ENCODE results near the gene RALB. TPM values are rescaled to one million over a fixed set of nuclear protein-coding genes. Genes with fewer than 3 reads are reported as not detected.
"Not testable (repeated sequence)": the region's sequence is repeated elsewhere in the genome, so short reads cannot be mapped to it uniquely, and the experiment has no call there.

The RALB gene
- total RNA-seq, 1 donor from 2014 or later = 25.9 TPM

DNA sequence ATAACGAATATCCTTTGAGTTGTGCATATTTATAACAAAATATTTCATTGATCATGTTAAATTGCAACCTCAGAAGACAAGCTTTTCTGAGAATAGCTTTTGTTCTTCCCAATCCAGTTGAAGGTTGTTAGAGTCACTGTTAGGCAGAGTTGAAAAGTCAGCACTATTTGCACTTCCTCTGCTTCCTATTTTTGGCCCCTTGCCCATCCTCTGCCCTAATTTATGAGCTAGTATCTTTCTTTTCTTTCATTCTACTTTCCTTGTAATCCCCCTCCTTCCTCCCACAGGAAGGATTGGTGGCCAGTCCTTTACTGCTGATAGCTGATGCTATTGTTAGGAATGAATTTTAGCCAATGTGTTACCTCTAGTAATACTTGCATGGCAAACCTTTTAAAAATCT is 4.9 kb downstream of the RALB start:
- H3K4me1 Mint-ChIP-seq = peaks cover 35% of the 10 kb centered on the region
- TF ChIP-seq, protein P1, sequence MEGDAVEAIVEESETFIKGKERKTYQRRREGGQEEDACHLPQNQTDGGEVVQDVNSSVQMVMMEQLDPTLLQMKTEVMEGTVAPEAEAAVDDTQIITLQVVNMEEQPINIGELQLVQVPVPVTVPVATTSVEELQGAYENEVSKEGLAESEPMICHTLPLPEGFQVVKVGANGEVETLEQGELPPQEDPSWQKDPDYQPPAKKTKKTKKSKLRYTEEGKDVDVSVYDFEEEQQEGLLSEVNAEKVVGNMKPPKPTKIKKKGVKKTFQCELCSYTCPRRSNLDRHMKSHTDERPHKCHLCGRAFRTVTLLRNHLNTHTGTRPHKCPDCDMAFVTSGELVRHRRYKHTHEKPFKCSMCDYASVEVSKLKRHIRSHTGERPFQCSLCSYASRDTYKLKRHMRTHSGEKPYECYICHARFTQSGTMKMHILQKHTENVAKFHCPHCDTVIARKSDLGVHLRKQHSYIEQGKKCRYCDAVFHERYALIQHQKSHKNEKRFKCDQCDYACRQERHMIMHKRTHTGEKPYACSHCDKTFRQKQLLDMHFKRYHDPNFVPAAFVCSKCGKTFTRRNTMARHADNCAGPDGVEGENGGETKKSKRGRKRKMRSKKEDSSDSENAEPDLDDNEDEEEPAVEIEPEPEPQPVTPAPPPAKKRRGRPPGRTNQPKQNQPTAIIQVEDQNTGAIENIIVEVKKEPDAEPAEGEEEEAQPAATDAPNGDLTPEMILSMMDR (IDR thresholded peaks at IDR 0.05; ENCODE audit: unreplicated experiment) = no peak
- no peak overlapping the region for H3K4me3 Mint-ChIP-seq

DNA sequence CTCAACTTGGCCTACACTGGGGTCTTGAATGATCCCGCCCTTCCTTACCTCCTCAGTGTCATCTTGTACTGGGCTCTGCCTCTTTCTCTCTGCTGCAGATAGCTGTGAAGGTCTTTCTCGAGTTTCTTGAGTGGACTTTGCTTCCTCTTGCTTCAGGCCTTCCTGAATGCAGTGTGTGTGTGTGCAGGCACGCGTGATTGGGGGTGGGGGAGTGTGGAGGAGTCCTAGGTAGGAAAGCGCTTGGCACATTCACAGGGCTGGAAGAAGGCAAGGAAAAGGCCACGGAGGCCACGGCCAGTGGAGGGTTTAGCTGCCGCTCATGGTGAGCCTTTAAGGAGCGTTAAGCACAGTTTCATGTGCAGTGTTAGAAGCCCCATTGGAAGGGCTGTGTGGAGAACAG is 5.5 kb downstream of the RALB start:
- H3K4me1 Mint-ChIP-seq = peaks cover 35% of the 10 kb centered on the region
- H3K4me3 Mint-ChIP-seq = no peak overlapping the region
- no peaks in the 10 kb centered on the region for H3K27me3 Mint-ChIP-seq (ENCODE audit: low read depth)
- H3K36me3 Mint-ChIP-seq = peaks cover 11% of the 10 kb centered on the region
- H3K9me3 Mint-ChIP-seq = peaks cover 4% of the 10 kb centered on the region
- DNase-seq (ENCODE audit: low spot score in 2 of 2, unreplicated experiment in 2 of 2) = no peak
- TF ChIP-seq, protein P1 (IDR thresholded peaks at IDR 0.05; ENCODE audit: unreplicated experiment) = no peak
- peak overlapping the region; percentile 11 for H3K27ac Mint-ChIP-seq

More for the DNA sequence above, 4.9 kb downstream of the RALB start:
- peaks cover 4% of the 10 kb centered on the region for H3K9me3 Mint-ChIP-seq
- no peak overlapping the region for H3K27ac Mint-ChIP-seq
- H3K36me3 Mint-ChIP-seq = peaks cover 11% of the 10 kb centered on the region
- DNase-seq (ENCODE audit: low spot score in 2 of 2, unreplicated experiment in 2 of 2) = no peak
- H3K27me3 Mint-ChIP-seq (ENCODE audit: low read depth) = no peaks in the 10 kb centered on the region

DNA sequence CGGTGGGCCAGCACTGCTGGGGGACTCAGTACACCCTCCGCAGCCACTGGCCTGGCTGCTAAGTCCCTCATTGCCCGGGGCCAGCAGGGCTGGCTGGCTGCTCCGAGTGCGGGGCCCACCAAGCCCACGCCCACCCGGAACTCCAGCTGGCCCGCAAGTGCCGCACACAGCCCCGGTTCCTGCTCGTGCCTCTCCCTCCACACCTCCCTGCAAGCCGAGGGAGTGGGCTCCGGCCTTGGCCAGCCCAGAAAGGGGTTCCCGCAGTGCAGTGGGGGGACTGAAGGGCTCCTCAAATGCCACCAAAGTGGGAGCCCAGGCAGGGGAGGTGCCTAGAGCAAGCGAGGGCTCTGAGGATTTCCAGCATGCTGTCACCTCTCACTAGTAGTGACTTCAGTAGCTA is 7.3 kb downstream of the RALB start:
- Mint-ChIP-seq H3K36me3 (peaks cover 11% of the 10 kb centered on the region), H3K4me1 (peaks cover 22% of the 10 kb centered on the region)
- not testable (repeated sequence) for H3K27ac Mint-ChIP-seq; H3K4me3 Mint-ChIP-seq; DNase-seq (ENCODE audit: low spot score in 2 of 2, unreplicated experiment in 2 of 2); H3K9me3 Mint-ChIP-seq; H3K27me3 Mint-ChIP-seq (ENCODE audit: low read depth)

DNA sequence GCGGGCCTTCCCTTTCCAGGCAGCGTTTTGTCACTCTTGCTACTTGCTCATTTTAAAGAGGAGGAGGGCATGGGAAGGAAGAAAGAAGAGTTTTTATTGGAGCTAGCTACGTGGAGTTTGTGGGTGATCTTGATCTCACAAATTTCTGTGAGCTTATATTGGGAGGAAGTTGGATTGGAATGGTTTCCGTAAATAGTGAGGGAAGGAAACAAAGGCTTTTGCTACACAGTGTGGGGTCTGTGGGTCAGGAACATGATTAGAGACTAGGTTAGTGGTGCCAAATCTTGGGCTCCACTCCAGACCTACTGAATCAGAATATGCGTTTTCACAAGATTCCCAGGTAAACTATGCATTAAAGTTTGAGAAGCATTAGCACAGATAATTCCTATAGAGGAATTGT is 8.1 kb downstream of the RALB start:
- Mint-ChIP-seq H3K36me3 (peaks cover 11% of the 10 kb centered on the region), H3K4me1 (peaks cover 19% of the 10 kb centered on the region), H3K27ac (no peak overlapping the region), H3K9me3 (peaks cover 4% of the 10 kb centered on the region), H3K4me3 (no peak overlapping the region), H3K27me3 (ENCODE audit: low read depth) (no peaks in the 10 kb centered on the region)
- no peak for DNase-seq (ENCODE audit: low spot score in 2 of 2, unreplicated experiment in 2 of 2)
- TF ChIP-seq, protein P1 (IDR thresholded peaks at IDR 0.05; ENCODE audit: unreplicated experiment) = no peak

DNA sequence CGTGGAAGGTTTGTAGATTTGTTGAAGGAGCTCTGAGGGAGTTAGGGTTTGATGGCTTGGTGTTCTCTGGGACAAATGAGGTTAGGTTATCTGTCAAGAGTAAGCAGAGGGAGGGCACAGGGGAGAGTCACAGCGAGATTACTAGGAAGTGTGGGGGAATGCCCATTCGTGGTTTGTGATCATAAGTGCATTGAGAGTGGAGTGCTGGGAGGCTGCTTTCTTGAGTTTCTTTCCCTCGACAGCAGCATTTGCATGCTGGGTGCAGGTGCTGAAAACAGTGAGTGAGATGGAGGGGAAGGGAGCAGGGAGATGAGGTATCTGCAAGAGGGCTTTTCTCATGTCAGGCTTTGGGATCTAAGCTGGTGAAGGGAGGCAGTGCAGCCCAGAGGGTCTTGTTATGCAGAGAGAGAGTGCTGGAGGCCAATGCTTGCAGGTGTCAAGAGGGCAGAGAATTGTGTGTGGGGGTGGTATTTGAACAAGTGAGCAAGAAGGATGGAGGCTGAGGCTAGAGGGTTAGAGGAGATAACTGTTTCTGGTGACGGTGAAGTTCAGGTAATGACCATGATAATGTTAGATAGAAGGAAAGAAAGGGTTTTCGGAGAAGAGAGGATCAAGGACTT is 8.8 kb downstream of the RALB start:
- H3K4me1 Mint-ChIP-seq = peaks cover 18% of the 10 kb centered on the region
- H3K4me3 Mint-ChIP-seq = no peak overlapping the region
- peaks cover 11% of the 10 kb centered on the region for H3K36me3 Mint-ChIP-seq
- DNase-seq (ENCODE audit: low spot score in 2 of 2, unreplicated experiment in 2 of 2) = no peak
- TF ChIP-seq, protein P1 (IDR thresholded peaks at IDR 0.05; ENCODE audit: unreplicated experiment) = no peak
- H3K9me3 Mint-ChIP-seq = peaks cover 4% of the 10 kb centered on the region
- no peaks in the 10 kb centered on the region for H3K27me3 Mint-ChIP-seq (ENCODE audit: low read depth)
- H3K27ac Mint-ChIP-seq = no peak overlapping the region

DNA sequence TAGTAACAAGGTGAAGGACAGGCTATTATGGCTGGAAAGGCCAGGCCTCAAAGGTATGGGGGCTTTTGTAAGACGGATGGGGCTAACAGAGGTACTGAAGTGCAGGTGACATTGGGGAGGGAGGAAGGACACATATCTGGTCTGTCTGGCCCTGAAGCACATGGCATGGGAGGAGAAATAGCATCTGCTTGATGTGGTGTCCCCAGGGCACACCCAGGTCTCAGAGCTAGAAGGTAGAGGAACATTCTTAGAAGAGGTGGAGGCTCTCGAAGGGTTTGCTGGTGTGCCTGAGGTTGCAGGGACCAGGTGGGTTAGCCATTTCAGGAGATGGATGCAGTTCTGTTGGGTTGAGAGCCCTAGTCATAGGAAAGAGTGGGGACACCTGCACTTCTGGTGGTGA is 9.5 kb downstream of the RALB start:
- no peak for DNase-seq (ENCODE audit: low spot score in 2 of 2, unreplicated experiment in 2 of 2)
- Mint-ChIP-seq H3K9me3 (peaks cover 4% of the 10 kb centered on the region), H3K27ac (no peak overlapping the region), H3K27me3 (ENCODE audit: low read depth) (no peaks in the 10 kb centered on the region), H3K4me1 (peaks cover 14% of the 10 kb centered on the region), H3K36me3 (peaks cover 11% of the 10 kb centered on the region), H3K4me3 (no peak overlapping the region)
- TF ChIP-seq, protein P1 (IDR thresholded peaks at IDR 0.05; ENCODE audit: unreplicated experiment) = no peak
